NCI-H2107 treated with DMSO at 0.1 percent for 48 hours (cell line): ENCODE results near the gene IL6ST.
A peak's percentile ranks its signal among the peaks of the same experiment; 100 is the strongest.
"Not testable (repeated sequence)": the region's sequence is repeated elsewhere in the genome, so short reads cannot be mapped to it uniquely, and the experiment has no call there.

Experiments
- DNase-seq: peaks from one replicate; lab custom pipeline; 2025; ENCODE audit not compliant: unreplicated experiment; lab: John Stamatoyannopoulos, UW

IL6ST gene

GRCh38 chr5:56006094-56006493 lies 11.3 kb upstream of the IL6ST start:
- no peak for DNase-seq

DNA sequence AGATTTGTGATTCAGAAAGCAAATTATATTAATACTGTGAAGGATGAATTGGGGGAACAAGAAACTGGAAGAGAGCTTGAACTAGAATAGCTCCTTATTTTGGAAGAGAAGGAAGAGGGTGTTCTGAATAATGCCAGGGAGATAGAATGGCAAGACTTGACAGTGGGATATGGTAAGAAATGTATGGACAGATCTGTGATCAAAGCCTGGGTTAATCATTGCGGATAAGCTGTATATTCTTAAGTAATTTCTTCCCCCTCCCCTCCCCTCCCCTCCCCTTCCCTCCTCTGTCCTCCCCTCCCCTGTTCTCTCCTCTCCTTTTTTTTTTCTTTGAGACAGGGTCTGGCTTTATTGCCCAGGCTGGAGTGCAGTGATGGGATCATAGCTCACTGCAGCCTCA lies 10.1 kb upstream of the IL6ST start:
- no peak for DNase-seq

GRCh38 chr5:56003679-56004078 lies 8.9 kb upstream of the IL6ST start:
- no peak for DNase-seq

- DNase-seq = no peak
Measured at GRCh38 chr5:56003179-56003578, 8.4 kb upstream of the IL6ST start.

DNA sequence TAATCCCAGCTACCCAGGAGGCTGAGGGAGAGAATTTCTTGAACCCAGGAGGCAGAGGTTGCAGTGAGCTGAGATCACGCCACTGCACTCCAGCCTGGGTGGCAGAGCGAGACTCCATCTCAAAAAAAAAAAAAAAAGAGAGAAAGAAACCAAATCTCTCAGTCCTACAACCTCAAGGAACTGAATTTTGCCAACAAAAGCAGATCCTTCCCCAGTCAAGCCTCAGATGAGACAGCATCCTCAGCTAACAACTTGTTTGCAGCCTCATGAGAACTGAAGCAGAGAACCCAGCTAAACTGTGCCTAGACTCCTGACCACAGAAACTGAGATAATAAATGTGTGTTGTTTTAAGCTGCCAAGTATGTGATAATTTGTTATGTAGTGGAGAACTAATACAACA lies 7.5 kb upstream of the IL6ST start:
- DNase-seq = no peak

DNA sequence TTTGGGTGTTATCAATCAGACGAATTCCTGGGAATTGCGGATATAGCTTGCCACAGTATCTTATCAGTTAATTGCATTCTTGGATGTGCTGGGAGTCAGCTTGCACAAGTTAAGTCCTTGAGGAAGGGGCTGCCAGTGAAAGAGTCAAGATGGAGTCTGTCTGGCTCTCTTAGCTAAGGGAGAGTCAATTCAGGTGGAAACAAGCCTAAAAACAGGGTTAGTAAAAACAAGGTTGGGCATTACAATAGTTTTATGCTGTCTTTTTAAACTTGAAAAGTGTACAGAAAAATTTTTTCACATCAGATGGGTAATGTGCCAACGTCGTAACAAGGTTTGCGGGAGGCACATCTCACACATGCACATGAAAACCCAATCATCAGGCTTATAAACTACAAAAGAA lies 5.5 kb upstream of the IL6ST start:
- DNase-seq = not testable (repeated sequence)

- DNase-seq = no peak
Measured at GRCh38 chr5:55998966-55999365, 4.2 kb upstream of the IL6ST start.

DNA sequence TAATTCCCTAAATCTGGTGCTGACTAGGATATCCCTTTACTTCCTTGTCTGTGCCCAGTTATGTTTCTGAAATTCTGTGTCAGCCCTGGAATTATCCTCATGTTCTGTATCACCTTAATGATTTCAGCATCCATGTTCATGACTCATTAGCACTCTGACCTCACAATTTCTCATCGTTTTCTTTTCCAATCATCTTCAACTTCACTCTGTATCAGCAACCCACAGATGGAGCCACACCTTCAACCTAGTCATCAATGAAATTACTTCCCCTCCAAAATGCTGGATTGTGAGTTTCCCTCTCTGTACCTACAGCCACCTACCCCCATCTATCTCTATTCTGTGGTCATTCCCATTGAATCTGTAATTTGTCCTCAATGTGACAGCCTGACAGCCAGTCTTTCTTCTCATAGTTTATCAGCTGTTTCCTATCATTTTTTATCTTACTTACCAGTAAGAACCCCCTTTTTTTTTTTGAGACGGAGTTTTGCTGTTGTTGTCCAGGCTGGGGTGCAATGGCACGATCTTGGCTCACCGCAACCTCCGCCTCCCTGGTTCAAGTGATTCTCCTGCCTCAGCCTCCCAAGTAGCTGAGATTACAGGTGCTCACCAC lies 3.1 kb upstream of the IL6ST start:
- DNase-seq = no peak

- DNase-seq = peak; percentile 64
Measured at GRCh38 chr5:55994998-55995914, 493 bp upstream of the IL6ST start.

- DNase-seq = no peak
Measured at GRCh38 chr5:55993731-55994494, 850 bp downstream of the IL6ST start.

- no peak for DNase-seq
Measured at GRCh38 chr5:55993013-55993412, 1.8 kb downstream of the IL6ST start.

- DNase-seq = no peak
Measured at GRCh38 chr5:55991768-55992486, 2.8 kb downstream of the IL6ST start.

- not testable (repeated sequence) for DNase-seq
Measured at GRCh38 chr5:55990895-55991294, 3.9 kb downstream of the IL6ST start.

GRCh38 chr5:55989860-55990259 lies 4.9 kb downstream of the IL6ST start:
- no peak for DNase-seq

- DNase-seq = no peak
Measured at GRCh38 chr5:55988979-55989638, 5.7 kb downstream of the IL6ST start.

- not testable (repeated sequence) for DNase-seq
Measured at GRCh38 chr5:55988428-55988827, 6.3 kb downstream of the IL6ST start.

DNA sequence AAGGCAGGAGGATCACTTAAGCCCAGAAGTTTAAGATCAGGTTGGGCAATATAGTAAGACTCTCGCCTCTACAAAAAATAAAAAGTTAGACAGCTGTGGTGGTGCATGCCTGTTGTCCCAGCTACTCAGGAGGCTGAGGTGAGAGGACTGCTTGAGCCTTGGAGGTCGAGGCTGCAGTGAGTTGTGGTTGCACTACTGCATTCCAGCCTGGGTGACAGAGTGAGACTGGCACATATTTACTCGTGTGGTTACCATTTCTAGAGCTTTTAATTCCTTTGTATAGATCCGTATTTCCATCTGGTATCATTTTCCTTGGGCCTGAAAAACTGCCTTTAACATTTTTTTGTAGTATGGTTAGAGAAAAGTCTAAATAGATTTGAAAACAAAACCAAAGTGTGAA lies 7.8 kb downstream of the IL6ST start:
- no peak for DNase-seq

DNA sequence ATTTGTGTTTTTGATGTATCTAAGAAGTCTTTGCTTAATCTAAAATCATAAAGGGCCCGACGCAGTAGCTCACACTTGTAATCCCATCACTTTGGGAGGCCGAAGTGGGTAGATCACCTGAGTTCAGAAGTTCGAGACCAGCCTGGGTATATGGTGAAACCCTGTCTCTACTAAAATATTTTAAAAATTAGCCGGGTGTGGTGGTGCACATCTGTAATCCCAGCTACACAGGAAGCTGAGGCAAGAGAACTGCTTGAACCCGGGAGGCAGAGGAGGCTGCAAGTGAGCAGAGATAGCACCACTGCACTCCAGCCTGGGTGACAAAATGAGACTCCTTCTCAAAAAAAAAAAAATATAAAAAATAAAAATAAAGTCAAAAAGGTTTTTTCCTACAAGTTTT lies 9.6 kb downstream of the IL6ST start:
- DNase-seq = no peak

DNA sequence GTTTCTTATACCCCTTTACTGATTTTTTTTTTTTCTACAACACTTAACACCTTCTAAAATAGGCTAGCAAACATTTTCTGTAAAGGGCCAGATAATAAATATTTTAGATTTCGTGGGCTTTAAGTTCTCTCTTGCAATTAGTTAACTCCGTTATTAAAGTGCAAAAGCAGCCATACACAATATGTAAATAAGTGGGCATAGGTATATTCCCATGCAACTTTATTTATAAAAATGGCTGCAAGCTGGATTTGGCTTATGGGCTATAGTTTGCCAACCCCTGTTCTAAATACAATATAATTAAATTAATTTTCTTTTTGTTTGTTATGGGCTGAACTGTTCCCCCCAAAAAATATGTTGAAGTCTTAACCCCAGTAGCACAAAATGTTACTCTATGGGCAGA lies 10.8 kb downstream of the IL6ST start:
- no peak for DNase-seq

- DNase-seq = no peak
Measured at GRCh38 chr5:55982957-55983381, 11.8 kb downstream of the IL6ST start.

- DNase-seq = no peak
Measured at GRCh38 chr5:55973296-55973695, 21.5 kb downstream of the IL6ST start.
